Measurements from ENCODE around the gene FBXO40. TPM values are rescaled to one million over a fixed set of nuclear protein-coding genes. Genes with fewer than 3 reads are reported as not detected.

The FBXO40 gene
- total and polyA plus RNA-seq, 2 of the 8 experiments (the other 6 are each of a cell fraction or from before 2014, with no cell fraction given) = 0.03 TPM; not detected in 1

DNA sequence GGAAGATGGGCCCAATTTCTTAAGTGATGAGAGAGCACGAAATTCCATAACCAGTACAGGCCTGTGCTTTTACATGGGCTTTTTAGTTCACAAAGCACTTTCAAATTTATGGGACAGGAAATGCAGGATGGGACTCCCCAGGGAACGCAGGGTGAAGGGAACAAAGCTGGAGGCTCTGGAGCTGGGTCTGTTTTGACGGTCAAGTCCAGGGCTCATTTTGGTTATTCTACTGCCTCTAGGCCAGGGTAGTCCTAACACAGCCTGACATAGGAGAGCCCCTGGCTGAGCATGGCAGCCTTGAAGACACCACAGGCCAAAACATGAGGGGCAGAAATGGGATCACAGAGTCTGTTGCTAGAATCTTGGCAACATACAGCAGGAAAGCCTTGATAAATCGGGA lies 34.0 kb downstream of the FBXO40 start:
- H2BK120ac ChIP-seq (replicated peaks; ENCODE audit: low read depth, low read length) = no peak overlapping the region
- H3K4ac ChIP-seq (replicated peaks; ENCODE audit: insufficient read length, low read depth, low read length) = no peak overlapping the region
- H3K14ac ChIP-seq (ENCODE audit: insufficient read length) = no peak overlapping the region
- H3K56ac ChIP-seq (replicated peaks; ENCODE audit: insufficient read length, low read depth, low read length) = no peak overlapping the region
- no peak overlapping the region for H2BK15ac ChIP-seq (ENCODE audit: low read length)
- H3K4me2 ChIP-seq (ENCODE audit: insufficient read depth in 1 of 2, low read depth in 2 of 2, low read length in 2 of 2) = no peak overlapping the region
- no peak overlapping the region for H3K9ac ChIP-seq (replicated peaks in 1 of 4; ENCODE audit: extremely low read depth in 1 of 4, low read depth in 3 of 4, low read length in 3 of 4)
- no peak overlapping the region; the same call in 1 of the 2 replicates for H4K8ac ChIP-seq (ENCODE audit: extremely low read depth, insufficient read depth, low read length)
- ChIA-PET POLR2A (ENCODE audit: partially characterized antibody) (interaction anchor here (0.6 to 1.0 kb wide), 2 partner anchors 32 to 34 kb away, joined by 3 to 4 read pairs; partner anchors contain the start of gene FBXO40), CTCF (ENCODE audit: partially characterized antibody) (no interaction called here)
- H2BK12ac ChIP-seq (ENCODE audit: low read depth, low read length) = no peak overlapping the region
- no peak overlapping the region for H3K23ac ChIP-seq (ENCODE audit: insufficient read length)
- no peak for TF ChIP-seq KDM5A (IDR thresholded peaks at IDR 0.05; ENCODE audit: low read length)
- no peak for TF ChIP-seq HDAC6 (IDR thresholded peaks at IDR 0.05; ENCODE audit: low read depth, low read length)
- no peak for TF ChIP-seq MAFK (IDR thresholded peaks at IDR 0.05; ENCODE audit: low read depth, low read length)
- no peak for TF ChIP-seq SAP30 (IDR thresholded peaks at IDR 0.05; ENCODE audit: insufficient read depth, insufficient replicate concordance, low read length)
- H4K91ac ChIP-seq (replicated peaks; ENCODE audit: insufficient read length, low read length) = no peak overlapping the region
- H4K20me1 ChIP-seq (replicated peaks in 1 of 2; ENCODE audit: control insufficient read depth in 1 of 2, insufficient read depth in 2 of 2, low read length in 2 of 2) = no peaks in the 10 kb centered on the region
- no peak for FAIRE-seq
- no peak for DNase-seq (ENCODE audit: low read depth in 1 of 2, low spot score in 2 of 2)
- no peak overlapping the region for H4K5ac ChIP-seq (ENCODE audit: insufficient read length, low read depth, low read length)
- H3K4me1 ChIP-seq (replicated peaks in 1 of 4; ENCODE audit: control insufficient read depth in 3 of 4, insufficient read depth in 4 of 4, low read length in 3 of 4) = peaks cover 0 to 4% (median 0%) of the 10 kb centered on the region in 4 experiments; a peak in 2 of 7 replicates
- 91% methylated on average over 4 of the region's 4 CpGs; no CpG with 5 or more reads in 1 of the 2 experiments for WGBS, 2 experiments (ENCODE audit: extremely low coverage in 1 of 2, insufficient coverage in 1 of 2, insufficient read length in 1 of 2, insufficient replicate concordance in 2 of 2, low coverage in 1 of 2, low lambda C conversion rate in 2 of 2, missing lambda C conversion rate in 1 of 2)
- no peak overlapping the region for H3K27ac ChIP-seq (ENCODE audit: low read depth, low read length)
- H3K18ac ChIP-seq (ENCODE audit: extremely low read depth, low read length) = no peak overlapping the region
- no peaks in the 10 kb centered on the region for H3K79me2 ChIP-seq (ENCODE audit: control insufficient read depth in 1 of 2, insufficient read depth in 2 of 2, low read length in 2 of 2)
- no peak overlapping the region for H2BK5ac ChIP-seq (ENCODE audit: low read depth, low read length)
- no peak overlapping the region for H3K4me3 ChIP-seq (ENCODE audit: extremely low read depth in 1 of 4, insufficient read depth in 2 of 4, low read depth in 3 of 4, low read length in 4 of 4)
- no peak overlapping the region for H2AK5ac ChIP-seq (ENCODE audit: low read depth, low read length)
- no peaks in the 10 kb centered on the region for H3K36me3 ChIP-seq (ENCODE audit: control insufficient read depth in 2 of 4, insufficient read depth in 4 of 4, low read length in 3 of 4)
- H3K23me2 ChIP-seq (ENCODE audit: low read depth, low read length) = no peaks in the 10 kb centered on the region
- H2AFZ ChIP-seq (ENCODE audit: low read length) = no peak overlapping the region
- H3K27me3 ChIP-seq (replicated peaks in 1 of 4; ENCODE audit: control insufficient read depth in 3 of 4, extremely low read depth in 1 of 4, insufficient read depth in 3 of 4, low read length in 3 of 4) = no peaks in the 10 kb centered on the region
- no peaks in the 10 kb centered on the region for H3K79me1 ChIP-seq (ENCODE audit: low read depth, low read length)
- no peak overlapping the region for H2BK20ac ChIP-seq (ENCODE audit: low read length)
- no peaks in the 10 kb centered on the region for H3K9me3 ChIP-seq (ENCODE audit: insufficient read depth in 2 of 2, low read depth in 1 of 2, low read length in 1 of 2)
